ENCODE results near the gene PLP2. TPM values are rescaled to one million over a fixed set of nuclear protein-coding genes. Genes with fewer than 3 reads are reported as not detected.

PLP2 gene
- total RNA-seq, 1 experiment from 2014 or later: 165 TPM

GRCh38 chrX:49174723-49175122 lies 3.0 kb downstream of the PLP2 start:
- TF ChIP-seq EZH2 (IDR thresholded peaks at IDR 0.05; ENCODE audit: low read length, unreplicated experiment): no peak
- TF ChIP-seq CTCF (conservative IDR thresholded peaks at IDR 0.05; ENCODE audit: low read depth, low read length): no peak
- TF ChIP-seq EZH2phosphoT487 (IDR thresholded peaks at IDR 0.05; ENCODE audit: borderline replicate concordance, low read length): no peak
- Histone ChIP-seq H4K20me1 (ENCODE audit: low read length) (peaks cover 10% of the 10 kb centered on the region), H3K4me3 (ENCODE audit: low read length) (no peak overlapping the region), H3K9ac (ENCODE audit: low read length) (no peak overlapping the region), H3K9me2 (replicated peaks; ENCODE audit: low read length) (no peaks in the 10 kb centered on the region), H3K79me2 (ENCODE audit: low read length) (peaks cover 28% of the 10 kb centered on the region), H3K4me1 (ENCODE audit: insufficient read depth, low read length) (peaks cover 8% of the 10 kb centered on the region; the same call in 1 of the 2 replicates), H3K36me3 (ENCODE audit: low read depth, low read length) (peaks cover 12% of the 10 kb centered on the region), H3K4me2 (ENCODE audit: low read length) (no peak overlapping the region), H3K9me3 (ENCODE audit: low read length) (no peaks in the 10 kb centered on the region), H3K27ac (ENCODE audit: low read length) (no peak overlapping the region), H2AFZ (ENCODE audit: low read length) (no peak overlapping the region), H3K27me3 (ENCODE audit: low read length) (no peaks in the 10 kb centered on the region), H3F3A (ENCODE audit: low read length, unreplicated experiment) (no peaks in the 10 kb centered on the region)
- BruUV-seq (replicated peaks): TSS peak; percentile 59
- DNase-seq (no peak), ATAC-seq (no peak)
- ChIA-PET CTCF (no interaction called here), POLR2A (ENCODE audit: unreplicated experiment) (no interaction called here)
- intact Hi-C loops (cut with micrococcal nuclease): no loop called here

- H3K4me1 ChIP-seq (ENCODE audit: insufficient read depth, low read length): peaks cover 8% of the 10 kb centered on the region; the same call in 1 of the 2 replicates
- intact Hi-C loops (cut with micrococcal nuclease): no loop called here
- H3K27me3 ChIP-seq (ENCODE audit: low read length): no peaks in the 10 kb centered on the region
- no peaks in the 10 kb centered on the region for H3K9me2 ChIP-seq (replicated peaks; ENCODE audit: low read length)
- peaks cover 10% of the 10 kb centered on the region for H4K20me1 ChIP-seq (ENCODE audit: low read length)
- TF ChIP-seq EZH2phosphoT487 (IDR thresholded peaks at IDR 0.05; ENCODE audit: borderline replicate concordance, low read length): no peak
- TF ChIP-seq CTCF (conservative IDR thresholded peaks at IDR 0.05; ENCODE audit: low read depth, low read length): no peak
- TF ChIP-seq EZH2 (IDR thresholded peaks at IDR 0.05; ENCODE audit: low read length, unreplicated experiment): no peak
- no peak overlapping the region for H3K27ac ChIP-seq (ENCODE audit: low read length)
- no peaks in the 10 kb centered on the region for H3K9me3 ChIP-seq (ENCODE audit: low read length)
- no peak for ATAC-seq
- H3K4me2 ChIP-seq (ENCODE audit: low read length): no peak overlapping the region
- peaks cover 12% of the 10 kb centered on the region for H3K36me3 ChIP-seq (ENCODE audit: low read depth, low read length)
- peaks cover 28% of the 10 kb centered on the region for H3K79me2 ChIP-seq (ENCODE audit: low read length)
- H3K9ac ChIP-seq (ENCODE audit: low read length): no peak overlapping the region
- no peak overlapping the region for H3K4me3 ChIP-seq (ENCODE audit: low read length)
- ChIA-PET CTCF (no interaction called here), POLR2A (ENCODE audit: unreplicated experiment) (no interaction called here)
- no peaks in the 10 kb centered on the region for H3F3A ChIP-seq (ENCODE audit: low read length, unreplicated experiment)
- H2AFZ ChIP-seq (ENCODE audit: low read length): no peak overlapping the region
- DNase-seq: no peak
- BruUV-seq (replicated peaks): no TSS peak
Measured at GRCh38 chrX:49175435-49176274, 4.0 kb downstream of the PLP2 start.
